OCI-LY7 (cell line): ENCODE measurements around the gene PDE11A.

Source experiments
- CTCF ChIP-seq: fragments of 200-600 bp; sonication (generic); conservative IDR thresholded peaks from 2 replicates; pipeline ENCODE4 v1.5.1; 2014; ENCODE audit warnings: mild to moderate bottlenecking, antibody characterized with exemption, low read length, moderate library complexity, mixed read lengths
- EZH2phosphoT487 ChIP-seq: fragments of 200-600 bp; sonication (generic); IDR thresholded peaks from 2 replicates; pipeline ENCODE4 v1.6.1; 2018; ENCODE audit warnings: low read depth, borderline replicate concordance, mild to moderate bottlenecking, mixed run types, antibody characterized with exemption, low read length, moderate library complexity, mixed read lengths

GRCh38 chr2:177693658-177694339 is 378.8 kb downstream of the PDE11A start:
- TF ChIP-seq EZH2phosphoT487 (no peak), CTCF (no peak)
